ENCODE data around the gene AMIGO1.

Gene AMIGO1

DNA sequence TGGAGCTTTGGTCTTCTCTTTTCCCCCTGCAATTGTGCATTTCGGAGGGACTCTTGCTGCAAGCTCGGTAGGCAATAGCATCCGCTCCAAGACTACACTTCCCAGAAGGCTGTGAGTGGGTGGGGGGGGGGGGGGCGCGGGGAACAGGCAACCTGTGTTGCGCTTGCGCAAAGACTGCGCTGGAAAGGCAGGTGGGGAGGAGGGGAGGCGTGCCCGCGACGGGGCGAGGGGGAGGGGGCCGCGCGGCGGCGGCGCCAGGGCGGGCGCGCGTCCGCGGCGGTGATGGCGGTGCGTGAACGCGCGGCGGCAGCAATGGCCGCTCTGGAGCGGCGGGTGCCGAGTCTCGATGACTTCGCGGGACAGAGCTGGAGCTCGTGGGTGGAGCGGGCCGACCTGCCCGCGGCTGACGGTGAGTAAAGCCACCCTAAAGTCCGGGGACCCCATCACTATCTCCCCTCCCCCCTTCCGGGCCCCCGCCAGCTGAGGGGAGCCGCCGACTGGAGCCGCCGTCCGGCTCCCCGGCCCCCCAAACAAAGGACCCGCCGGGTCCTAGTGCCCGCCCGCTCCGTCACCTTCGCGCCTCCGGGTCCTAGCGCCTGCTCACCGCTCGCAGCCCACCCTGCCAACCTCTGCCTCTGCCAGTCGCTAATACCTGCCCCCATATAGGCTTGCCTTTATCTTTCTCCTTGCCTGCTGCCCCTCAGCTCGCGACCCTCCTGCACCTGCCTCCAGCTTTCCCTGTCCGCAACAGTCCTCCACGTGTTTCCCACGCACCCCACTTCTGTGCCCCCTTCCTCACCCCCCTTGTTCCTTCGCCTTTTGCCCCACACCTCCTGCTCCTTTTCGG, 25.6 kb downstream of the AMIGO1 start, which contains the start of gene ATXN7L2:
Gene ATXN7L2, plus strand, starts transcription at position 234 of the 847 bp plus-strand sequence. Its CDS starts 49 bp downstream, at position 283.
- TF ChIP-seq POLR2AphosphoS5 (IDR thresholded peaks at IDR 0.05; ENCODE audit: low read depth) (peak; percentile 64), SPI1 (IDR thresholded peaks at IDR 0.05; ENCODE audit: borderline replicate concordance, low read depth) (0 out of 2 replicates have a peak, but pooled peaks have one; percentile 3), GABPA (IDR thresholded peaks at IDR 0.05; ENCODE audit: low read depth) (no peak)
- TF ChIP-seq, protein P1, sequence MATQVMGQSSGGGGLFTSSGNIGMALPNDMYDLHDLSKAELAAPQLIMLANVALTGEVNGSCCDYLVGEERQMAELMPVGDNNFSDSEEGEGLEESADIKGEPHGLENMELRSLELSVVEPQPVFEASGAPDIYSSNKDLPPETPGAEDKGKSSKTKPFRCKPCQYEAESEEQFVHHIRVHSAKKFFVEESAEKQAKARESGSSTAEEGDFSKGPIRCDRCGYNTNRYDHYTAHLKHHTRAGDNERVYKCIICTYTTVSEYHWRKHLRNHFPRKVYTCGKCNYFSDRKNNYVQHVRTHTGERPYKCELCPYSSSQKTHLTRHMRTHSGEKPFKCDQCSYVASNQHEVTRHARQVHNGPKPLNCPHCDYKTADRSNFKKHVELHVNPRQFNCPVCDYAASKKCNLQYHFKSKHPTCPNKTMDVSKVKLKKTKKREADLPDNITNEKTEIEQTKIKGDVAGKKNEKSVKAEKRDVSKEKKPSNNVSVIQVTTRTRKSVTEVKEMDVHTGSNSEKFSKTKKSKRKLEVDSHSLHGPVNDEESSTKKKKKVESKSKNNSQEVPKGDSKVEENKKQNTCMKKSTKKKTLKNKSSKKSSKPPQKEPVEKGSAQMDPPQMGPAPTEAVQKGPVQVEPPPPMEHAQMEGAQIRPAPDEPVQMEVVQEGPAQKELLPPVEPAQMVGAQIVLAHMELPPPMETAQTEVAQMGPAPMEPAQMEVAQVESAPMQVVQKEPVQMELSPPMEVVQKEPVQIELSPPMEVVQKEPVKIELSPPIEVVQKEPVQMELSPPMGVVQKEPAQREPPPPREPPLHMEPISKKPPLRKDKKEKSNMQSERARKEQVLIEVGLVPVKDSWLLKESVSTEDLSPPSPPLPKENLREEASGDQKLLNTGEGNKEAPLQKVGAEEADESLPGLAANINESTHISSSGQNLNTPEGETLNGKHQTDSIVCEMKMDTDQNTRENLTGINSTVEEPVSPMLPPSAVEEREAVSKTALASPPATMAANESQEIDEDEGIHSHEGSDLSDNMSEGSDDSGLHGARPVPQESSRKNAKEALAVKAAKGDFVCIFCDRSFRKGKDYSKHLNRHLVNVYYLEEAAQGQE (IDR thresholded peaks at IDR 0.05; ENCODE audit: insufficient replicate concordance, low read depth) = peak; percentile 81
- TF ChIP-seq, protein P2, sequence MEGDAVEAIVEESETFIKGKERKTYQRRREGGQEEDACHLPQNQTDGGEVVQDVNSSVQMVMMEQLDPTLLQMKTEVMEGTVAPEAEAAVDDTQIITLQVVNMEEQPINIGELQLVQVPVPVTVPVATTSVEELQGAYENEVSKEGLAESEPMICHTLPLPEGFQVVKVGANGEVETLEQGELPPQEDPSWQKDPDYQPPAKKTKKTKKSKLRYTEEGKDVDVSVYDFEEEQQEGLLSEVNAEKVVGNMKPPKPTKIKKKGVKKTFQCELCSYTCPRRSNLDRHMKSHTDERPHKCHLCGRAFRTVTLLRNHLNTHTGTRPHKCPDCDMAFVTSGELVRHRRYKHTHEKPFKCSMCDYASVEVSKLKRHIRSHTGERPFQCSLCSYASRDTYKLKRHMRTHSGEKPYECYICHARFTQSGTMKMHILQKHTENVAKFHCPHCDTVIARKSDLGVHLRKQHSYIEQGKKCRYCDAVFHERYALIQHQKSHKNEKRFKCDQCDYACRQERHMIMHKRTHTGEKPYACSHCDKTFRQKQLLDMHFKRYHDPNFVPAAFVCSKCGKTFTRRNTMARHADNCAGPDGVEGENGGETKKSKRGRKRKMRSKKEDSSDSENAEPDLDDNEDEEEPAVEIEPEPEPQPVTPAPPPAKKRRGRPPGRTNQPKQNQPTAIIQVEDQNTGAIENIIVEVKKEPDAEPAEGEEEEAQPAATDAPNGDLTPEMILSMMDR (IDR thresholded peaks at IDR 0.05; ENCODE audit: insufficient read depth, low read length) = no peak
- peak; percentile 75 to 89 for DNase-seq (ENCODE audit: low read depth in 1 of 2, low spot score in 1 of 2)
- Histone ChIP-seq H3K4me3 (replicated peaks; ENCODE audit: insufficient read depth, low read length) (peak within 1 kb of the TSS; percentile 69), H3K27ac (replicated peaks) (peak within 1 kb of the TSS; percentile 99), H3K27me3 (ENCODE audit: insufficient read depth, poor library complexity, severe bottlenecking) (peaks cover 4% of the 10 kb centered on the region)

DNA sequence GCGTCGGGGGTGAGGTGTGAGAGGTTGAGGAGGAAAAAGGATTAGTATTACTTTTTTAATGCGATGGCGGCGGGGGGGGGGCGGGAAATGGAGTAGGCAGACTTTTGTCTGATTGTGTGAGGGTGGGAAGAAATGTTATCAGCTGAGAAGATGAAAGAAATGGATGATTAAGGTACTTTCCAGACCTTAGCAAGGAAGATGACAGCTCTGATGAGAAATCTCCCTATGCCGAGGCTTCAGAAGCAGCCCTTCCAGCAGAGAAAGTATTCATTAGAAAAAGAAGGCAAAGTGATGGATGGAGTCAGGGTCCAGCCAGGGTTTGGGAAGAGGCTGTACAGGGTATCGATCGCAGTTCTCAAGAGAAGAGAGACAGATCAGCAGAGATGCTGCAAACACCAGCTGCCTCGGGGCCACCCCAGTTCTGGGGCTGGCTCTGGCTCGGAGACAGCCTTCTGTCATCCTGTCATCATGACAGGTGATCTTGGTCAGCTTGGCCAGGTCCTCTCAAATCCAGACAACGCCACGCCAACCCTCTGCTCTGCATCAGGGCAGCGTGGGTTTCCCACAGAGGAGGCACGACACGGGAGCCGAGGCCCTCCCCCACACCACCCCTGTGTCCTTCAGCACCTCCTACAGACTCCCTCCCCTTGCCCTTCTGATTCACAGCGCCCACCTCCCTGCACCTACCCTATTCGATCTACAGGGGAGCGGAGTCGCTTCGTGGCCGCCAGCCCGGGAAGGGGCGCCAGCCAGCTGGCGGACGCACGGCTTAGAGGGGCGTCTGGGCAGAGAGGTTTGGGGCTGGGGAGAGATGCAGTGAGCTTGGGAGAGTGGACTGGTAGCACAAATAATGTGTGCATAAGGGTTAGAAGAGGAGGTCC, 26.5 kb downstream of the AMIGO1 start:
- H3K27me3 ChIP-seq (ENCODE audit: insufficient read depth, poor library complexity, severe bottlenecking) = peaks cover 4% of the 10 kb centered on the region
- H3K4me3 ChIP-seq (replicated peaks; ENCODE audit: insufficient read depth, low read length) = peak overlapping the region; percentile 69
- DNase-seq (ENCODE audit: low read depth in 1 of 2, low spot score in 1 of 2) = no peak
- TF ChIP-seq SPI1 (IDR thresholded peaks at IDR 0.05; ENCODE audit: borderline replicate concordance, low read depth) (no peak), GABPA (IDR thresholded peaks at IDR 0.05; ENCODE audit: low read depth) (no peak), POLR2AphosphoS5 (IDR thresholded peaks at IDR 0.05; ENCODE audit: low read depth) (no peak)
- TF ChIP-seq, protein P1 (IDR thresholded peaks at IDR 0.05; ENCODE audit: insufficient replicate concordance, low read depth) = no peak
- TF ChIP-seq, protein P2 (IDR thresholded peaks at IDR 0.05; ENCODE audit: insufficient read depth, low read length) = no peak
- H3K27ac ChIP-seq (replicated peaks) = no peak overlapping the region

DNA sequence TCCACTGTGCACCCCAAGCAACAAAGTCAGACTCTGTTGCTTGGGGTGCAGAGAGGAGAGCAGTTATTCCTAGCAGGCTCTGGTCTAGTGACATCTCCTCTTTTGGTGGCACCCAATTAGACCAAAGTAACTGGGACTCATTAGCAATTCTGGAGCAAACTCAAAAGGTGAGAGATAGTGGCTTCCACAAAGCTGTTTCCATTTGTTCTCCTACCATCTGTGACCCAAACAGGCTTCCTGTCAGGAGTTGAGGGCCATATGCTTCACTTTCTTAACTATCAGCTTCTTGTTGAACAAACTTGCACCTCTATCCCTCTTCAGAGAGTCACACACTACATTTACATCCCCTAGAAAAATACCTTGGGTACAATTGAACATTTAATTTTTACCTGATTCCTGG, 27.3 kb downstream of the AMIGO1 start:
- TF ChIP-seq, protein P2 (IDR thresholded peaks at IDR 0.05; ENCODE audit: insufficient read depth, low read length) = no peak
- TF ChIP-seq POLR2AphosphoS5 (IDR thresholded peaks at IDR 0.05; ENCODE audit: low read depth) = no peak
- TF ChIP-seq, protein P1 (IDR thresholded peaks at IDR 0.05; ENCODE audit: insufficient replicate concordance, low read depth) = no peak
- TF ChIP-seq SPI1 (IDR thresholded peaks at IDR 0.05; ENCODE audit: borderline replicate concordance, low read depth) = no peak
- no peak for TF ChIP-seq GABPA (IDR thresholded peaks at IDR 0.05; ENCODE audit: low read depth)
- peaks cover 4% of the 10 kb centered on the region for H3K27me3 ChIP-seq (ENCODE audit: insufficient read depth, poor library complexity, severe bottlenecking)
- H3K27ac ChIP-seq (replicated peaks) = no peak overlapping the region
- no peak for DNase-seq (ENCODE audit: low read depth in 1 of 2, low spot score in 1 of 2)
- no peak overlapping the region for H3K4me3 ChIP-seq (replicated peaks; ENCODE audit: insufficient read depth, low read length)

All from HL-60 (cell line).